ENCODE measurements around the gene JAK1. TPM values are rescaled to one million over a fixed set of nuclear protein-coding genes. Genes with fewer than 3 reads are reported as not detected.

The JAK1 gene
- total and polyA plus RNA-seq, 2 donors (not counting 3 experiments of a cell fraction or from before 2014, with no cell fraction given), result 68.8 to 177 TPM

DNA sequence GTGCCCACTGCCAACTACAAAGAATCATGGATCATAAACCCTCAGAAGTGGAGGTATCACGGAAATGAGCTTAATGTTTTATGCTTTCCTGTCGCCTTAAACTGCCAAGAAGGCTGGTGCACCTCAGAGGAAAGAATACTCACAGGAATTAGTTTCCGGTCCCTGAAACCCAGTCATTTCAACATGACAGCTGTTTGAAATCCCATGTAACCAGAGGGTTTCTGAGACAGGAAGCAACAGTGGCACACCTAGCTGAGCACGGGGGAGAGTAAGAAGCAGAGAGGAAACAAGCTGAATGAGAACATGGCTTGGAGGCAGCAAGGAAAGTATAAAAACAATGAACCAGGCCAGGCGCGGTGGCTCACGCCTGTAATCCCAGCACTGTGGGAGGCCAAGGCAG, 3.9 kb downstream of the JAK1 start:
- peaks cover 34% of the 10 kb centered on the region for H3K4me1 ChIP-seq (ENCODE audit: control insufficient read depth, extremely low read depth, insufficient read depth, low read length)
- FAIRE-seq (no peak), DNase-seq (ENCODE audit: low read depth, low spot score) (no peak)
- H3K9me3 ChIP-seq (replicated peaks; ENCODE audit: control insufficient read depth, insufficient read depth, low read length), result no peaks in the 10 kb centered on the region
- TF ChIP-seq POLR2A (IDR thresholded peaks at IDR 0.05; ENCODE audit: low read depth, low read length), result no peak
- no peak for TF ChIP-seq GATA2 (IDR thresholded peaks at IDR 0.05; ENCODE audit: insufficient read depth, insufficient read length, low read depth, low read length)
- no peak for TF ChIP-seq FOS (IDR thresholded peaks at IDR 0.05; ENCODE audit: borderline replicate concordance, insufficient read depth, low read length)
- no peak for TF ChIP-seq EZH2 (IDR thresholded peaks at IDR 0.05; ENCODE audit: borderline replicate concordance, low read depth, low read length, severe bottlenecking)
- TF ChIP-seq, protein P1, sequence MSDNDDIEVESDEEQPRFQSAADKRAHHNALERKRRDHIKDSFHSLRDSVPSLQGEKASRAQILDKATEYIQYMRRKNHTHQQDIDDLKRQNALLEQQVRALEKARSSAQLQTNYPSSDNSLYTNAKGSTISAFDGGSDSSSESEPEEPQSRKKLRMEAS (IDR thresholded peaks at IDR 0.05; ENCODE audit: insufficient read depth, insufficient read length), result no peak
- TF ChIP-seq POLR2AphosphoS5 (IDR thresholded peaks at IDR 0.05; ENCODE audit: insufficient read depth, low read depth, low read length), result no peak
- TF ChIP-seq, protein P2, sequence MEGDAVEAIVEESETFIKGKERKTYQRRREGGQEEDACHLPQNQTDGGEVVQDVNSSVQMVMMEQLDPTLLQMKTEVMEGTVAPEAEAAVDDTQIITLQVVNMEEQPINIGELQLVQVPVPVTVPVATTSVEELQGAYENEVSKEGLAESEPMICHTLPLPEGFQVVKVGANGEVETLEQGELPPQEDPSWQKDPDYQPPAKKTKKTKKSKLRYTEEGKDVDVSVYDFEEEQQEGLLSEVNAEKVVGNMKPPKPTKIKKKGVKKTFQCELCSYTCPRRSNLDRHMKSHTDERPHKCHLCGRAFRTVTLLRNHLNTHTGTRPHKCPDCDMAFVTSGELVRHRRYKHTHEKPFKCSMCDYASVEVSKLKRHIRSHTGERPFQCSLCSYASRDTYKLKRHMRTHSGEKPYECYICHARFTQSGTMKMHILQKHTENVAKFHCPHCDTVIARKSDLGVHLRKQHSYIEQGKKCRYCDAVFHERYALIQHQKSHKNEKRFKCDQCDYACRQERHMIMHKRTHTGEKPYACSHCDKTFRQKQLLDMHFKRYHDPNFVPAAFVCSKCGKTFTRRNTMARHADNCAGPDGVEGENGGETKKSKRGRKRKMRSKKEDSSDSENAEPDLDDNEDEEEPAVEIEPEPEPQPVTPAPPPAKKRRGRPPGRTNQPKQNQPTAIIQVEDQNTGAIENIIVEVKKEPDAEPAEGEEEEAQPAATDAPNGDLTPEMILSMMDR (IDR thresholded peaks at IDR 0.05; ENCODE audit: extremely low read depth in 1 of 2, insufficient read depth in 1 of 2, low read depth in 1 of 2, low read length in 2 of 2), result no peak
- no peak for TF ChIP-seq JUN (IDR thresholded peaks at IDR 0.05; ENCODE audit: borderline replicate concordance, insufficient read depth, insufficient read length, low read depth)
- no peak for TF ChIP-seq MYC (IDR thresholded peaks at IDR 0.05; ENCODE audit: low read depth, low read length)
- intact Hi-C loops (cut with micrococcal nuclease) (loop anchor here (1.0 to 10.0 kb wide), 4 partner anchors 64 to 698 kb away; no protein-coding TSS in a partner anchor), dilution Hi-C loops (cut with MboI; ENCODE audit: extremely low pct_ligation_motif_present, low sequenced_read_pairs) (no loop called here)
- H3K27ac ChIP-seq (ENCODE audit: insufficient read depth, low read depth, low read length), result no peak overlapping the region
- H3K4me3 ChIP-seq (replicated peaks in 1 of 3; ENCODE audit: insufficient read depth in 1 of 3, low read depth in 1 of 3, low read length in 3 of 3), result no peak overlapping the region
- peak overlapping the region; percentile 2 for H3K4me2 ChIP-seq (ENCODE audit: insufficient read depth, low read length)
- peaks cover 85% of the 10 kb centered on the region for H3K79me2 ChIP-seq (ENCODE audit: control insufficient read depth, insufficient read depth, low read length)
- ChIA-PET CTCF (interaction anchor here (0.9 to 2.2 kb wide), 8 partner anchors 13 to 106 kb away, joined by 3 to 7 read pairs (median 4); no protein-coding TSS in a partner anchor), POLR2A (no interaction called here)
- no peaks in the 10 kb centered on the region for H3K36me3 ChIP-seq (ENCODE audit: control insufficient read depth in 2 of 2, extremely low read depth in 1 of 2, insufficient read depth in 2 of 2, low read length in 2 of 2)
- H2AFZ ChIP-seq (ENCODE audit: low read depth, low read length), result no peak overlapping the region
- no peaks in the 10 kb centered on the region for H3K27me3 ChIP-seq (ENCODE audit: control insufficient read depth in 2 of 2, insufficient read depth in 2 of 2, low read length in 2 of 2)
- H4K20me1 ChIP-seq (replicated peaks; ENCODE audit: control insufficient read depth, extremely low read depth, insufficient read depth, low read length), result no peaks in the 10 kb centered on the region
- H3K9me1 ChIP-seq (replicated peaks; ENCODE audit: control insufficient read depth, extremely low read depth, insufficient read depth, low read length), result no peaks in the 10 kb centered on the region
- H3K9ac ChIP-seq (replicated peaks; ENCODE audit: extremely low read depth, insufficient read depth, low read length), result no peak overlapping the region
- BruUV-seq (replicated peaks), result no TSS peak

All from endothelial cell of umbilical vein (primary cell).